ENCODE data around the gene CRIP2.

The CRIP2 gene

DNA sequence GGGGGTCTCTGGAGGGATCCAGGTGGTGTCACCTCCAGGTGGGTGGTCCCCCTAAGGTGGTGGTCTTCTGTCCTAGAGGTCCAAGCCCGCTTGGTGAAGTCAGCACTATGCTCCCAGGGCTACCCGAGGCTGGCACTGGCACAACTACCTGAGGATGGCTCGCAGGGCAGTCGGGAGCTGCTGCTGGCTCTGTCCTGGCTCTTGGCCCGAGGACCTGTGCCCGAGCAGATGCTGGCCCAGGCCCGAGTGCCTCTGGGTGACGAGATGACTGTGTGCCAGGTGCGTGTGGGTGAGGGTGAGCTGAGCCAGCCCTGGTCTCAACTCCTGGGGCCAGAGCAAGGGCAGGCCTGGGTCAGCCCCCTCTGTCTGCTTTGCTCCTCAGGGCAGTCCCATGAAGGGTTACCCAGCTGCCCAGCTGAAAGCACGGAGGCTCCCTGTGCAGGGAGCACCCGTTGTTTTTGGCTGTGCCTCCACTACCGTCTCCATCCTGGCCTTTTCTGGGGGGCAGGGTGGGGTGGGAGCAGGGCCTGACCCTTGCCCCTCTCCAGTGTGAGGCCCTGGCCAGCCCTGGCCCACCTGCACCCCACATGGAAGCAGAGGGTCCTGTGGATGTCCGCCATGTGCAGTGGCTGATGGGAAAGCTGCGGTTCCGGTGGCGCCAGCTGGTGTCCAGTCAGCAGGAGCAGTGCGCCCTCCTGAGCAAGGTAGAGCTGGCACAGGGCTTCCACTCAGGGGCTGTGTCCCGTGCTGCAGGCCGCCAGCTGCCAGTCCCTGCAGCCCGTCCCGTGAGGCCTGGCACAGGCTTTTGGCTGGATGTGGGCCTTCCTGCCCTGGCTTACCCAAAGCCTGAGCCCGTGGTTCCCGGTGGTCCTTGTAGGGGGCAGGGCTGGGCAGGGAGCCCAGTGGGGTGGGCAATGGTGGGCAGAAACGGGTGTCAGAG lies 17.7 kb downstream of the CRIP2 start:
- H3K4me1 ChIP-seq (ENCODE audit: insufficient read depth, insufficient read length): peaks cover 28% of the 10 kb centered on the region
- peak overlapping the region; percentile 34 for H3K4me3 ChIP-seq (ENCODE audit: insufficient read length, low read depth)
- no peak for DNase-seq (ENCODE audit: low read depth, low spot score)
- peaks cover 48% of the 10 kb centered on the region for H3K36me3 ChIP-seq (ENCODE audit: insufficient read depth, insufficient read length, low read length)
- TF ChIP-seq SUZ12 (IDR thresholded peaks at IDR 0.05; ENCODE audit: extremely low read depth, insufficient read depth, insufficient read length) (no peak), YY1 (IDR thresholded peaks at IDR 0.05; ENCODE audit: insufficient read depth, insufficient read length) (no peak)
- no peaks in the 10 kb centered on the region for H3K27me3 ChIP-seq (ENCODE audit: insufficient read depth, insufficient read length)
- no peaks in the 10 kb centered on the region for H3K9me3 ChIP-seq (ENCODE audit: insufficient read depth, low read length)
- H3K9ac ChIP-seq (ENCODE audit: insufficient read length, low read depth): peak overlapping the region; percentile 32

DNA sequence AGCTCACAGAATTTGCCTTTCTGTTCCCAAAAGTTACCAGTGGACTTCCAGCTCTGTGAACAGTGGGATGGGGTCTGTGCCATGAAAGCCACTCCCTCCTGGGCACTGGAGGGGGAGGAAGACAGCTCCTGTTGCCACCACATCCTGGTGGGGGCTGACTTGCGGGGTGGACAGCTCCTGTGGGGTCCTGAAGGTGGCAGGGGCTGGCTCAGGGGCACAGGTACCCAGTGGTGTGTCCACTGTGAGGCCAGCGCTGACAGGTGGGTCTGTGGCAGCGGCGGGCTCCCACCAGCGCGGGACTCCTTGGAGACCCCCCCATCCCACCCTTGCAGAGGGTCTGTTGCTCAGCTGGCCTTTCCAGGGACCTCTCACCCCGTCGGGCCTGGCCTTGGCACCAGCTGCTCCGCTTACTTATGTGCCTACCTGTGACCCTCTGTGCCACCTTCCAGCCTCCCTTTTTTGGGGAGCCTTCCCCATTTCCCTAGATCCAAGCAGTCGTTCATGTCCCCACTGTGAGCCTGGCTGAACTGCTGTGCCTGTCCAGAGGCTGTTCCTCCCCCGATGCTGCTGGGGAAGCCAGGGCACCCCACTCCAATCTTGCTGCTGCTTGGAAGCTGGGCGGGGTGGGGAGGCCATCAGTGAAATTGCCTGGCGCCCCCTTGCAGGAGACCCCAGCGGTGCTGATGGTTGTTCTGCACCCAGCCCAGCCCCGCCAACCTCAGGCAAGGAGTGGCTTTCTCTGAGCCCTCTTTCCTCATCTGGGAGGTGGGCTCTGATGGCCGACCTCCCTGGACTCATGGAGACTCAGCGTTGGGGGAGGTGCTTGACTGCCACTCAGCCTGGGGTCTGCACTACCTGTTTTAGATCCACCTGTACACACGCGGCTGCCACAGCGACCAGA lies 18.6 kb downstream of the CRIP2 start:
- Histone ChIP-seq H3K4me1 (ENCODE audit: insufficient read depth, insufficient read length) (peaks cover 29% of the 10 kb centered on the region), H3K36me3 (ENCODE audit: insufficient read depth, insufficient read length, low read length) (peaks cover 56% of the 10 kb centered on the region), H3K9me3 (ENCODE audit: insufficient read depth, low read length) (no peaks in the 10 kb centered on the region), H3K4me3 (ENCODE audit: insufficient read length, low read depth) (no peak overlapping the region), H3K27me3 (ENCODE audit: insufficient read depth, insufficient read length) (no peaks in the 10 kb centered on the region), H3K9ac (ENCODE audit: insufficient read length, low read depth) (no peak overlapping the region)
- TF ChIP-seq YY1 (IDR thresholded peaks at IDR 0.05; ENCODE audit: insufficient read depth, insufficient read length) (no peak), SUZ12 (IDR thresholded peaks at IDR 0.05; ENCODE audit: extremely low read depth, insufficient read depth, insufficient read length) (no peak), ZNF274 (IDR thresholded peaks at IDR 0.05; ENCODE audit: low read depth, low read length) (no peak)
- DNase-seq (ENCODE audit: low read depth, low spot score): no peak

DNA sequence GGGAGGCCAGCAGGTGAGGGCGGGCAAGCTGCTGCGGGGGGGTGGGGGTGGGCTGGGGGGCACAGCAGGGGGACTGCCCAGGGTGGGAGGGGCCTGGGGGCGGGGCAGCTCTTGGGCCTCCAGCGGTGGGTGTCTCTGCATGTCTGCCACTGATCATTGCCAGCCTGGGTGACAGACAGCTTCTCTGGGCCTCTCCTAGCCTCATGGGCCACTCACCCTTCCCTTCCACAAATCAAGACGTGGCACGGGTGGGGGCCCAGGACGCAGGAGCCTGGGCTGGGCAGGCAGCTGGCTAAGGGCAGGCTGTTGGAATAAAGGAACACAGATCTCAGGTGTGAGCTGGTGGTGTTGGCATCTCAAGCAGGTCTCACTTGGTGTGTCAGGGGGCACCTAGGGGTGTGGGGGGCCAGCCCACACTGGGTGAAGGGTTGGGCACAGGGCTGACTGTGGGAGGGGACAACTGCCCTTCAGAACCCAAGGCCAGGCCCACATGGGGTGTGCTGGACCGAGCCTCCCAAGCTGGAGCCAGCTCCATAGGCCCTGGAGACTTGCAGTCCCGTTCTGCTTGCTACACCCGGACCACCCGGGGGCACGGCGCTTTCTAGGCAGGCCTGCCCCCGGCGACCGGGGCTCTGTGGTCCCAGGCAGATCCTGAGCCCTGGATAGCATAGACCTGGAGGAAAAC lies 19.4 kb downstream of the CRIP2 start:
- no peak for DNase-seq (ENCODE audit: low read depth, low spot score)
- H3K4me1 ChIP-seq (ENCODE audit: insufficient read depth, insufficient read length): peaks cover 30% of the 10 kb centered on the region
- H3K9ac ChIP-seq (ENCODE audit: insufficient read length, low read depth): no peak overlapping the region
- no peak overlapping the region for H3K4me3 ChIP-seq (ENCODE audit: insufficient read length, low read depth)
- H3K9me3 ChIP-seq (ENCODE audit: insufficient read depth, low read length): no peaks in the 10 kb centered on the region
- H3K27me3 ChIP-seq (ENCODE audit: insufficient read depth, insufficient read length): no peaks in the 10 kb centered on the region
- TF ChIP-seq YY1 (IDR thresholded peaks at IDR 0.05; ENCODE audit: insufficient read depth, insufficient read length) (no peak), ZNF274 (IDR thresholded peaks at IDR 0.05; ENCODE audit: low read depth, low read length) (no peak), SUZ12 (IDR thresholded peaks at IDR 0.05; ENCODE audit: extremely low read depth, insufficient read depth, insufficient read length) (no peak)
- H3K36me3 ChIP-seq (ENCODE audit: insufficient read depth, insufficient read length, low read length): peaks cover 59% of the 10 kb centered on the region

DNA sequence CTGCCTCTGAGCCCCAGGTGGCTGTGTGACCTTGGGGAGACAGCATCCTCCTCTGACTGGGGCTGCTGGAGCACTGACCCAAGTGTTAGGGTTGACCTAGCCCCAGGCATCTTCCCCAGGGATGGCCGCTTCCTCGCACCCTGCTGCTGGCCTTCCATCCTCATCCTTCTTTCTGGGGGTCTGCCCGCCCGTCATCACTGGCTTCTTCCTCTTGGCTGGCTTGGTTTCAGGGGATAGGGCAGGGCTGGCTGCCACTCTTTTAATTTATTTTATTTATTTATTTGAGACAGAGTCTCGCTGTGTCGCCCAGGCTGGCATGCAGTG lies 19.9 kb downstream of the CRIP2 start:
- Histone ChIP-seq H3K27me3 (ENCODE audit: insufficient read depth, insufficient read length) (no peaks in the 10 kb centered on the region), H3K36me3 (ENCODE audit: insufficient read depth, insufficient read length, low read length) (peaks cover 64% of the 10 kb centered on the region), H3K4me1 (ENCODE audit: insufficient read depth, insufficient read length) (peaks cover 30% of the 10 kb centered on the region), H3K9ac (ENCODE audit: insufficient read length, low read depth) (no peak overlapping the region), H3K9me3 (ENCODE audit: insufficient read depth, low read length) (no peaks in the 10 kb centered on the region), H3K4me3 (ENCODE audit: insufficient read length, low read depth) (no peak overlapping the region)
- no peak for DNase-seq (ENCODE audit: low read depth, low spot score)
- TF ChIP-seq YY1 (IDR thresholded peaks at IDR 0.05; ENCODE audit: insufficient read depth, insufficient read length): no peak
- TF ChIP-seq ZNF274 (IDR thresholded peaks at IDR 0.05; ENCODE audit: low read depth, low read length): no peak
- no peak for TF ChIP-seq SUZ12 (IDR thresholded peaks at IDR 0.05; ENCODE audit: extremely low read depth, insufficient read depth, insufficient read length)

DNA sequence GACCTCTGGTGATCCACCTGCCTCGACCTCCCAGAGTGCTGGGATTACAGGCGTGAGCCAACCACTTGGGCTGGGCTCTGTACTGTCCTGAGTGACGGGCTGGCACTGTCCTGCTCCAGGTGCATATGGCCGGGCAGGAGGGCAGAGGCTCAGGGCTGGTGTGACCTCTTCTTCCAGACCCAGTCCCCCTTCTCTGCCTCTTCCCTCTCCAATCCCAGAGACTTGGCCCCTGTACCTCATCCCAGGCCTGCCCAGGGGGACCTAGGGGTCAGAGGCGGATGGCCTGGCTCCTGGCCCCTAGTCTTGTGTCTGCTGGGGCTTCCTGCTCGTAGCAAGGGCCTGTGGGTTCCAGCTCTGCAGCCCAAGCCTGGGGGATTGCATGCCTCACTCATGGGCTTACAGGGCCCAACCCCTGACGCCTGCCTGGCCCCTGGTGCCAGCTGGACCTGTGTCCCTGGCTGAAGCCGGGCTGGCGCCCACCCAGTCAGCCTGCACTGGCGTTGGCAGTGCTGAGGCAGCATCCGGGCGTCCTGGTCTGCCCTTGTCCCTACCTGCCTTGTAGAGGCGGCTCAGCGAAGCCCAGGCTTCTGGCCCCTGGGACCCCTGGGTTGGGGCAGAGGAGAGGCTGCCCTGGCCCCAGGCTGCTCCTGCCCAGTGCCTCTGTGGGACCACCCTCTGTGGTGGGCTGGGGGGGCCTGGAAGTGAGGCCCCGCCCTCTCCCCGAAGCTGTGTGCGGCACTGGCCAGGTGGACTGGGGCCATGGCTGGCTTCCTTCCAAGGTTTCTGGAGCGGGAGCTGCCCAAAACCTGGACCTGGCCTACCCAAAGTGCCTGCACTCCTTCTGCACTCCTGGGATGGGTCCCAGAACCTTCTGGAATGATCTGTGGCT lies 20.7 kb downstream of the CRIP2 start:
- H3K9ac ChIP-seq (ENCODE audit: insufficient read length, low read depth): no peak overlapping the region
- no peak for DNase-seq (ENCODE audit: low read depth, low spot score)
- H3K9me3 ChIP-seq (ENCODE audit: insufficient read depth, low read length): no peaks in the 10 kb centered on the region
- no peak overlapping the region for H3K4me3 ChIP-seq (ENCODE audit: insufficient read length, low read depth)
- H3K27me3 ChIP-seq (ENCODE audit: insufficient read depth, insufficient read length): no peaks in the 10 kb centered on the region
- H3K36me3 ChIP-seq (ENCODE audit: insufficient read depth, insufficient read length, low read length): peaks cover 72% of the 10 kb centered on the region
- TF ChIP-seq ZNF274 (IDR thresholded peaks at IDR 0.05; ENCODE audit: low read depth, low read length): no peak
- no peak for TF ChIP-seq SUZ12 (IDR thresholded peaks at IDR 0.05; ENCODE audit: extremely low read depth, insufficient read depth, insufficient read length)
- no peak for TF ChIP-seq YY1 (IDR thresholded peaks at IDR 0.05; ENCODE audit: insufficient read depth, insufficient read length)
- peaks cover 34% of the 10 kb centered on the region for H3K4me1 ChIP-seq (ENCODE audit: insufficient read depth, insufficient read length)

Measured in NT2/D1 (cell line).